Fibroblast of mammary gland (primary cell): ENCODE data around the gene CTSK.
"Not testable (repeated sequence)": the region's sequence is repeated elsewhere in the genome, so short reads cannot be mapped to it uniquely, and the experiment has no call there.

Experiments used
- DNase-seq: peaks from one replicate; pipeline ENCODE4 v3.0.0-alpha.2; 2010; ENCODE audit warnings: low read depth
- H3K4me3 ChIP-seq: 2 replicates; pipeline ENCODE4 v1.5.1; 2011; ENCODE audit warnings: low read depth, mild to moderate bottlenecking, low read length, moderate library complexity; ENCODE audit not compliant: control insufficient read depth
- TF ChIP-seq, protein P1 (sequence below): conservative IDR thresholded peaks from 2 replicates; pipeline ENCODE4 v1.5.1; 2011; ENCODE audit warnings: low read depth, low read length, inconsistent platforms; ENCODE audit not compliant: control insufficient read depth, insufficient read depth

The CTSK gene

DNA sequence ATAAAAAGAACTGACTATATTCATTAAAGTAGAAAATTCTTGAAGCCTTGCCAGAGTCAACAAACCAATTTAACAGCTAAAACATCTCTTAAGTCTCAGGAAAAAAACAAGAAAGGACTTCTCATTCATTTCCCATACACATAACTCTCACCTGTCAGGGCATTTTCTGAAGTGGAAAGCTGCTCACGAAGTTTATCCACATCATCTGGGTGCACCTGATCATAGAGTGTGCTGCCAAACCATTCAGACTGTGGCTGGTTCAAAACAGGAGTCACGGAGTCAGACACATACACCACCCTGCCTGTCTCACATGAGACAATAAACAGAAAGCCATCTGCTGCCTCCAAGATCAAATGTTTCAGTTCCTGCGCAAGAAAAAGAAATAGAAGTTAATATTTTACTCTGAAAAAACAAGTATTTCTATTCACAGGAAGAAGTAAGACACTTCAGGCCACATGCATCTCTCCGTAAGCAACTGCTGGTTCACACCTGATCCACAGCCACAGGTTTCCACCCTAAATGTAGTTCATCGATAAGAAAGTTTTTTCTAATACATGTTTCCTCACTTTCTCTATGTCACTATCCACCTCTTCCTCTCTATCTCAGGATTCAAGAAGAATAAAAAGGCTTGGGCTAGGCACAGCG, 28.2 kb upstream of the CTSK start:
- H3K4me3 ChIP-seq = no peak overlapping the region
- DNase-seq = peak; percentile 2
- TF ChIP-seq, protein P1, sequence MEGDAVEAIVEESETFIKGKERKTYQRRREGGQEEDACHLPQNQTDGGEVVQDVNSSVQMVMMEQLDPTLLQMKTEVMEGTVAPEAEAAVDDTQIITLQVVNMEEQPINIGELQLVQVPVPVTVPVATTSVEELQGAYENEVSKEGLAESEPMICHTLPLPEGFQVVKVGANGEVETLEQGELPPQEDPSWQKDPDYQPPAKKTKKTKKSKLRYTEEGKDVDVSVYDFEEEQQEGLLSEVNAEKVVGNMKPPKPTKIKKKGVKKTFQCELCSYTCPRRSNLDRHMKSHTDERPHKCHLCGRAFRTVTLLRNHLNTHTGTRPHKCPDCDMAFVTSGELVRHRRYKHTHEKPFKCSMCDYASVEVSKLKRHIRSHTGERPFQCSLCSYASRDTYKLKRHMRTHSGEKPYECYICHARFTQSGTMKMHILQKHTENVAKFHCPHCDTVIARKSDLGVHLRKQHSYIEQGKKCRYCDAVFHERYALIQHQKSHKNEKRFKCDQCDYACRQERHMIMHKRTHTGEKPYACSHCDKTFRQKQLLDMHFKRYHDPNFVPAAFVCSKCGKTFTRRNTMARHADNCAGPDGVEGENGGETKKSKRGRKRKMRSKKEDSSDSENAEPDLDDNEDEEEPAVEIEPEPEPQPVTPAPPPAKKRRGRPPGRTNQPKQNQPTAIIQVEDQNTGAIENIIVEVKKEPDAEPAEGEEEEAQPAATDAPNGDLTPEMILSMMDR = no peak

DNA sequence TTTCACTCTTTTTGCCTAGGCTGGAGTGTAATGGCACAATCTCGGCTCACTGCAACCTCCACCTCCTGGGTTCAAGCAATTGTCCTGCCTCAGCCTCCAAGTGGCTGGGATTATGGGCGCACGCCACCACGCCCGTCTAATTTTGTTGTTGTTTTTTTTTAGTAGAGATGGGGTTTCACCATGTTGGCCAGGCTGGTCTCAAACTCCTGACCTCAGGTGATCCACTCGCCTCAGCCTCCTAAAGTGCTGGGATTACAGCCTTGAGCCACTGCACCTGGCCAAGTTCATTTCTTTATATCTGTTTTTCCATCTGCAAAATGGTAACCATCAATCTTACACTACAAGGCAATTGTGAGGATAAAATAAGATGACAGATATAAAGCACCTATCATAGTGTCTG, 25.9 kb upstream of the CTSK start:
- not testable (repeated sequence) for DNase-seq, H3K4me3 ChIP-seq

DNA sequence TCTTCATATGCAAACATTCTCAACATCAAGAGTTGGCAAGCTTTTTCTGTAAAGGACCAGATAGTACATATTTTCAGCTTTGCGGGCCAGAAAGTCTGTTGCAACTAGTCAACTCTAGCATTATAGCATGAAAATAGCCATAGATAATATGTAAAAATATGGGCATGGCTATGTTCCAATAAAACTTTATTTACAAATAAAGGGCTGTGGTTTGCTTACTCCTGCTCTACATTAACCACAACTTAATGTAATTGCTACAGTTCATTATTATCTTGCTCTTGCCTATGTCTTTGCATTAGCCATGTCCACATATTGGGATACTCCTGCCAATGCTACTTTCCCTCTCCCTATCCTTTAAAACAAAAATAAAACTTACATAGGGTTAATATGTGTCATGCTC, 24.5 kb upstream of the CTSK start:
- DNase-seq = no peak
- TF ChIP-seq, protein P1 = no peak

DNA sequence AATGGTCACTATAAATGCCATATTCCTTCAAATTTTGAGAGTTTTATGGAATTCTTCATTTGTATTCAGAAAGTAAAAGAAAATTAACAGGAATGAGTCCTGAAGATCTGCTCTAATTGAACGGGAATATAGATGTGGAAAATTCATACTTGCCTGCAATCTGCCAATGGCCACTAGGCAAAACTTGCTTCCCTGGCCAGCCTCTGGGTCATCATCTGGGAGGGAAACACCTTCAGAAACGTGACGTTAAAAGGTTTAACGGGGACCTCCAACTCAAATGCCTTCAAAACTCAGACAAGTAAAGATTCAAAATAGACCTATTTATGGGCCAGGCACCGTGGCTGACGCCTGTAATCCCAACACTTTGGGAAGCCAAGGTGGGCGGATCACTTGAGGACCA, 21.7 kb upstream of the CTSK start:
- H3K4me3 ChIP-seq = no peak overlapping the region
- TF ChIP-seq, protein P1 = peak; percentile 36
- no peak for DNase-seq

More for the DNA sequence above, 24.5 kb upstream of the CTSK start:
- no peak overlapping the region for H3K4me3 ChIP-seq

DNA sequence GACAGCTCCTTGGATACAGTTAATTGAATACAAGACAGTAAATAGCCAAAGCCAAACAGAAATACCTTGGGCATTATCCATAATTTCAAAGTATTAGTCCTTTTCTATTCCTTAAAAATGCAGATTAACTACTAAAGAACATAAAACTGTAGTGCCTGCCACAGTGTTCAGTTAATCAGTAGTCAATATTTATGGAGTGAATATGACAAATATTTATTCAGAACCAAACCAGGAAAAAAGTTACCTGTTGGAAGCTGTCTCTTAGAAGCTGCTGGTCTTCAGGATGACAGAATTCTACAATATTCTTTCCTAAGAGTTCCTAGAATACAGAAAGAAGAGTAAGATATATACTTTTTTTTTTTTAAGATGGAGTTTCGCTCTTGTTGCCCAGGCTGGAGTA, 18.2 kb upstream of the CTSK start:
- TF ChIP-seq, protein P1 = no peak
- H3K4me3 ChIP-seq = no peak overlapping the region
- no peak for DNase-seq

DNA sequence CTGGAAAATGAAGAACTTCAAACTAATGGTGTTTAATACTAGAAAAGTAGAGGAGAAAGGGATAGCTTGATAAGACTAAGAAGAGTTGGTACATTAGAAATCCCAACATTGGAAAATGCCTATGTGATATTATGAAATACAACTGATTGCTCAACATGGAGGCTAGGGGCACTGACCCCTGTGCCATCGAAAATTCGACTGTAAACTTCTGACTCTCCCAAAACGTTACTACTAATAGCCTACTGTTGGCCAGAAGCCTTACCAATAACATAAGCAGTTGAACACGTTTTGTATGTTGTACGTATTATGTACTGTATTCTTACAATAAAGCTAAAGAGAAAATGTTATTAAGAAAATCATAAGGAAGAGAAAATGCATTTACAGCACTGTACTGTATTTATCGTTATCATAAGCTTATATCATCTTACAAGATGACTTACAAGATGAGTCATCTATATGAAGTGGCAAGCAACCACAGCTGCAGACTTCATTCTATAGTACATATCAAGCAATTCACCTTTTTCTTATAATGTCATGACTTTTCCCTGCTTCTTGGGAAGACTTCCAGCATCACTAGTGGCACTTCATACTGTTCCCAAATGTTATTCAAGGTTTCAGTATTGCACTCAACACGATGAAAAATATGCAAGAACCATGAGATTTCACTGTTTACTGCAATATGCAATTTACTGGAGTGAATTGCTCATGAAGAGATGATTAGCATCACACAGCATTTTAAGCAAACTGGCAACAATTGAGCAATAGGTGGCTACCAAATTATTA, 12.9 kb upstream of the CTSK start:
- no peak overlapping the region for H3K4me3 ChIP-seq
- peak; percentile 46 for DNase-seq
- TF ChIP-seq, protein P1 = no peak

DNA sequence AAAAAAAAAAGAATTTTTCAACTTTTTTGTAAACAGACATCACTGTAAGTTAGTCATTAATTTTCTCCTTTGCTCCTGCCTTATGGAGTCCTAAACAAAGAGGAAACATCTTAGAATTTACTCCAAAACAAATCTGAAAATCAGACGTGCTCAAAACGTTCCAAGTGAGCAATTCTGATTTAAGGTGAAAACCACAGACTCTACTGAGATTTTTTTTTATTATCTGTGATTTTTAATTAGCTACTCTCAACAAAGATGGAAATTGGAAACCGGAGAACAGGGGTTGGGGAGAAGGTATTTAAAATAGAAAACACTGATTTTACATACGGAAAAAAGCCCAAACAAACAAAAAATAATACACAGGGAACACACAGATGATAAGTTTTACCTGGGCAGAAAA, 7.8 kb upstream of the CTSK start:
- TF ChIP-seq, protein P1 = no peak
- no peak overlapping the region for H3K4me3 ChIP-seq
- no peak for DNase-seq
